ENCODE measurements around the gene PTPRD.
"Not testable (repeated sequence)": the region's sequence is repeated elsewhere in the genome, so short reads cannot be mapped to it uniquely, and the experiment has no call there.

PTPRD gene

GRCh38 chr9:10449201-10449617 is 163.6 kb downstream of the PTPRD start:
- not testable (repeated sequence) for DNase-seq

- no peak for DNase-seq
These were observed 165.8 kb downstream of the PTPRD start for GRCh38 chr9:10447036-10447435.

GRCh38 chr9:10443868-10444204 is 169.0 kb downstream of the PTPRD start:
- DNase-seq: no peak

GRCh38 chr9:10443181-10443867 is 169.5 kb downstream of the PTPRD start:
- DNase-seq: no peak

GRCh38 chr9:10438955-10439354 is 173.8 kb downstream of the PTPRD start:
- DNase-seq: no peak

GRCh38 chr9:10436756-10437155 is 176.0 kb downstream of the PTPRD start:
- no peak for DNase-seq

GRCh38 chr9:10434412-10434811 is 178.4 kb downstream of the PTPRD start:
- no peak for DNase-seq

GRCh38 chr9:10411272-10411671 is 201.5 kb downstream of the PTPRD start:
- DNase-seq: no peak

GRCh38 chr9:10403283-10403682 is 209.5 kb downstream of the PTPRD start:
- no peak for DNase-seq

- DNase-seq: no peak
These were observed 216.2 kb downstream of the PTPRD start for GRCh38 chr9:10396615-10397014.

- no peak for DNase-seq
These were observed 225.5 kb downstream of the PTPRD start for GRCh38 chr9:10387282-10387681.

- DNase-seq: no peak
These were observed 241.0 kb downstream of the PTPRD start for GRCh38 chr9:10371824-10372223.

- peak; percentile 25 to 36 for DNase-seq
These were observed 246.5 kb downstream of the PTPRD start for GRCh38 chr9:10366171-10366779.

GRCh38 chr9:10354591-10354990 is 258.2 kb downstream of the PTPRD start:
- DNase-seq: no peak

GRCh38 chr9:10345621-10346020 is 267.2 kb downstream of the PTPRD start:
- DNase-seq: not testable (repeated sequence)

GRCh38 chr9:10341057-10341456 is 271.7 kb downstream of the PTPRD start:
- no peak for DNase-seq

GRCh38 chr9:10339152-10339551 is 273.6 kb downstream of the PTPRD start:
- no peak for DNase-seq

- no peak for DNase-seq
These were observed 281.6 kb downstream of the PTPRD start for GRCh38 chr9:10331157-10331556.

GRCh38 chr9:10282084-10282483 is 330.7 kb downstream of the PTPRD start:
- DNase-seq: no peak

GRCh38 chr9:10274988-10275387 is 337.8 kb downstream of the PTPRD start:
- no peak for DNase-seq

GRCh38 chr9:10274175-10274574 is 338.6 kb downstream of the PTPRD start:
- no peak for DNase-seq

GRCh38 chr9:10272830-10273229 is 340.0 kb downstream of the PTPRD start:
- no peak for DNase-seq

- DNase-seq: no peak
These were observed 344.0 kb downstream of the PTPRD start for GRCh38 chr9:10268531-10269485.
